ENCODE results near the gene PLCG2.

PLCG2 gene

DNA sequence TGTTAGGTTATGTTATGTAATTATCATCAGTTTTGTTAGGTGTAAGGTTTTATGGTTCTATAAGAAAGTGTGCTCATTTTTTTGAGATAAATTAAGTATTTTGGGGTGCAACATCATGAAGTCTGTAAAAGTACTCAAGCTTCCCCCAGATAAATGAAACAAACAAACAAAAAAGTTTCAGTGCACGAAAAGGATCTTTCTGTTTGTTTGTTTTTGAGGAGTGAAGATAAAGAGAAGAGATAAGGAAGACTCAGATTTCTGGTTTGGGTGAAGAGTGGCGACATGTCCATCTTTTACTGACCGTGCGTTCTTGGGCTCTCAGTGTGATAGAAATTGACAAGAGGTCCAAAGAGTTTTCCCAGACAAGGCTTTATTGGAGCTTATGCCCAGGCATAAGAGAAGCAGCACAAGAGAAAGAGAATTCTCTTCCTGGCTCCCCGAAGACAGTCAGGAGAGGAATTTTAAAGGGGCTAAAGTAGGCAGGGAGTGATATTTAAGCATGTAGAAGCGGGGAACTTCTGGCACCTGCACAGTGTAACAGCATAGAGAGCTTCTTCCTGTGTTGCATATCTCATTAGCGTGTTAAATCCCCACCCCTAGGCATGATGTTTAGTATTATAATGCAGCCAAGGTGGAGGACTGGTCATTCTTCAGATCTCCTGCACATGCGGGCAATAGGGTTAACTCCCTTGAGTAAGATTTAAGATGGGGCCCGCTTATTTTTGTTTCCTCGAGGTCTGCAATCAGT lies 71.3 kb downstream of the PLCG2 start:
- Mint-ChIP-seq H3K27me3 (no peaks in the 10 kb centered on the region), H3K9me3 (no peaks in the 10 kb centered on the region), H3K36me3 (ENCODE audit: low read depth) (no peaks in the 10 kb centered on the region), H3K4me1 (peaks cover 2% of the 10 kb centered on the region), H3K27ac (no peak overlapping the region), H3K4me3 (no peak overlapping the region)
- no peak for DNase-seq
- no peak for ATAC-seq

DNA sequence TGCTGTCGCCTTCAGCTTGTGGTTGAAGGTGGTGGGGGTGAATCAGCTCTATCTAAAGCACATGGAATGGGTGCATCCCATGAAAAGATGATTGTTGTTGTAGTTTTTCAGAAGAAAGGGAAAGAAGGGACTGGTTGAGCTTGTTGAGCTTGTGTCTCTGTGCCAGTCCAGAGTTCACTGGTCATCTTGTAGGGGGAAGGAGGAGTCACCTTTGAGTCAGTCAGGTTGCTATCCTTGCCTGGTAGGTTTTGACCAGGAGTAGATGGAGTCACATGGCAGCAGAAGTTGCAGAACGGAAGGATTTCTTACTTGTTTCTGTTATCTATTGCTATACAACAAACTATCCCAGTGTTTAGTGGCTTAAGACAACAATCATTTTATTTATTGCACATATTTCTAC lies 73.3 kb downstream of the PLCG2 start:
- no peak for ATAC-seq
- no peak overlapping the region for H3K4me3 Mint-ChIP-seq
- no peak for DNase-seq
- no peaks in the 10 kb centered on the region for H3K27me3 Mint-ChIP-seq
- no peaks in the 10 kb centered on the region for H3K4me1 Mint-ChIP-seq
- no peaks in the 10 kb centered on the region for H3K9me3 Mint-ChIP-seq
- H3K27ac Mint-ChIP-seq, result no peak overlapping the region
- no peaks in the 10 kb centered on the region for H3K36me3 Mint-ChIP-seq (ENCODE audit: low read depth)

DNA sequence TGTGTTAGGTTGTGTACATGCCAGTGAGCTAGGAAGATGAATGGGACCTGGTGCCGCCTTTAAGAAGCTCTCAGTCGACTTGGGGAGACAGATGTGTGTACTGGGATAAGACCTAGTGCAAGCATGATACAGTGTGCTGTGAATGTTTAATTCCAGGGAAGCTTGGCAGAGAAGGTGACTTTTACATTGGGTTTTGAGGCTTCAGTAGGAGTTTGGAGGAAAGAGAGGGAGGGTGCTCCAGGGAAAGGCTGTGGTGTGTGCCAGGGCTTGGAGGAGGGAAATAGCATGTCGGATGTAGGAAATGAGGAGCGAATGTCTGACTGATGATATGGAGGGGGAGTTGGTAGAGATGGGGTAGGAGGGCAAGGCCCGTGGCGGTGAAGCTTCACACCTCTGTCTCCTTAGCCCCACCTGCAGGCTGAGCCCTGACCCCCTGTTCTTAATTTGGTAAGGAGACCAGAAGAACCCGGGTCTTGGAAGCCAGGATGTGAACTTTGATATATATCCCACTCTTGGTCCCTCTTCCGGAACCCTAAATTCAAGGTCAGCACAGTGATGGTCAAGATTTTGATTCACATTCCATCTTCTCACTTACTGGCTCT lies 76.6 kb downstream of the PLCG2 start:
- Mint-ChIP-seq H3K27me3 (no peaks in the 10 kb centered on the region), H3K27ac (no peak overlapping the region), H3K36me3 (ENCODE audit: low read depth) (no peaks in the 10 kb centered on the region), H3K4me3 (no peak overlapping the region), H3K4me1 (no peaks in the 10 kb centered on the region), H3K9me3 (no peaks in the 10 kb centered on the region)
- no peak for ATAC-seq
- DNase-seq, result no peak

DNA sequence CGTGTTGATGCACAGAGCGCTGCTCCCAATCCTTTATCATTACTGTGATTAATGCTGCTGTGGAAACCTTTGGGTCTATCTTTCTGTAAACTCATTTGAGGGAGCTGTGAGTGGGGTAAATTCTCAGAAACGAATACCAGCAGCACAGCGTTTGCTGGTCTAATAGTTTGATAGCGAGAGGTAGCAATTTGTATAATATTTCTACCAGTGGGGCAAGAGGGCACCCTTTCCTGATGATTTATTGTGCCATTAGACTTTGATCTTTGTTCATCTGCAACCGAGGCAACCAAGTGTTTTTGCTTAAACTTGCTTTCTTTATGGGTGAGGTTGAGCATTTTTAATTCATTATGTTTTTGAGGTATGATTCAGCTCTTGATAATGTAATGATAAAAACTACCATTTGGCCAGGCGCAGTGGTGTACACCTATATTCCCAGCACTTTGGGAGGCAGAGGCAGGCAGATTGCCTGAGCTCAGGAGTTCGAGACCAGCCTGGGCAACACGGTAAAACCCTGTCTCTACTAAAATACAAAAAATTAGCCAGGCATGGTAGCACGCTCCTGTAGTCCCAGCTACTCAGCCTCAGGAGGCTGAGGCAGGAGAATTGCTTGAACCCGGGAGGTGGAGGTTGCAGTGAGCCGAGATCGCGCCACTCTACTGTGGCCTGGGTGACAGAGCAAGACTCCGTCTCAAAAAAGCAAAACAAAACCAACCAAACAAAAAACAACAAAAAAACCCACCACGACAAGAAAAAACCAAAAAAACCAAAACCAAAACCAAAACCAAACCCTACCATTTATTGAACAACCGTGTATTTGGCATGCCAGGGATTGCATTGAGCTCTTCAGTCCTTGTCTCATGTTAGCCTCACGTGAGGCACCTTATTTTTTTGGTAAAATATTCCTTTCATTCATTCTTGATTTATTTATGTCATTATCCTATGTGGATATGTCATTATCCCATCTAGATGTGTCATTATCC lies 81.5 kb downstream of the PLCG2 start:
- H3K9me3 Mint-ChIP-seq, result no peaks in the 10 kb centered on the region
- H3K4me1 Mint-ChIP-seq, result peaks cover 10% of the 10 kb centered on the region
- no peaks in the 10 kb centered on the region for H3K36me3 Mint-ChIP-seq (ENCODE audit: low read depth)
- DNase-seq (no peak), ATAC-seq (no peak)
- no peak overlapping the region for H3K27ac Mint-ChIP-seq
- no peak overlapping the region for H3K4me3 Mint-ChIP-seq
- H3K27me3 Mint-ChIP-seq, result no peaks in the 10 kb centered on the region

DNA sequence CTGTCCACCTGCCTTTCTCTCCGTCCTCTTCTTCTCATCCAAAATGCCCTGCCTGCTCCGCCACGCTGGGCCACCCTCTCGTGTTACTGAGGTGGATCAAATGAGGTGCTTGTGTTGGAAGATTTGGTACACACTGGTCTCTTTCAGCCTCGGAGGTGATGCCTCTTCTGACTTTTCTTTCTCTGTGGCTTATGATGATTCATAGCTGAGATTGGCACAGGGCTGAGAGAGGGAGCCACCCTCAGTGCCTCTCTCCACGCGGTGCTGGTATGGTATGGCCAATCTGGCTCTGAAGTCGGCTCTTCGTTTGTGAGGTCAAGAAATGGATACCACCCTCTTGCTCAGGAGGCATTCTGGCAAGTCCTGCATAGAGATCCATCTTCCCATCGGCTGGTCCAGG lies 82.4 kb downstream of the PLCG2 start:
- H3K36me3 Mint-ChIP-seq (ENCODE audit: low read depth), result no peaks in the 10 kb centered on the region

DNA sequence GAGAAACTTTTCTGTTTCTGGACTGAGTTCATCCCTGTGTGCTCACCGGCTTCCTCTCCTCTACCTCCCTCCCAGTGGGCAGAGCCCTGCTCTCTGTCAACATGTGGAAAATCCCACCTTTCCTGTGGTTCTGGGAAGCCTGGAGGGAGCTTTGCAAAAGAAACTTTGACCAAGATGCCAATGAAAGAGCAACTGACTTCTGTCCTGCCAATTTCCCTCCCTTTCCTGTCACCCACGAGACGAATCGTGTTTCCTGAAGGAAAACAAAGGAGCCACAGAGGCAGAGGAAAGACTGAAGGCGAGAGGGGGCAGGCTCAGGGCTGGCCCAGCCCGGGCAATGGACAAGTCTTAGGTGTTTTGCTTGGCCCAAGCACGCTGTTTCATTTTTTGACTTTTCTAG lies 82.8 kb downstream of the PLCG2 start:
- Mint-ChIP-seq H3K4me1 (peaks cover 13% of the 10 kb centered on the region), H3K27ac (no peak overlapping the region), H3K36me3 (ENCODE audit: low read depth) (no peaks in the 10 kb centered on the region), H3K9me3 (no peaks in the 10 kb centered on the region), H3K4me3 (no peak overlapping the region), H3K27me3 (no peaks in the 10 kb centered on the region)
- no peak for ATAC-seq
- no peak for DNase-seq

More for the DNA sequence above, 82.4 kb downstream of the PLCG2 start:
- Mint-ChIP-seq H3K27me3 (no peaks in the 10 kb centered on the region), H3K4me3 (no peak overlapping the region), H3K27ac (peak overlapping the region; percentile 10), H3K4me1 (peaks cover 10% of the 10 kb centered on the region), H3K9me3 (no peaks in the 10 kb centered on the region)
- DNase-seq (no peak), ATAC-seq (peak; percentile 40)

DNA sequence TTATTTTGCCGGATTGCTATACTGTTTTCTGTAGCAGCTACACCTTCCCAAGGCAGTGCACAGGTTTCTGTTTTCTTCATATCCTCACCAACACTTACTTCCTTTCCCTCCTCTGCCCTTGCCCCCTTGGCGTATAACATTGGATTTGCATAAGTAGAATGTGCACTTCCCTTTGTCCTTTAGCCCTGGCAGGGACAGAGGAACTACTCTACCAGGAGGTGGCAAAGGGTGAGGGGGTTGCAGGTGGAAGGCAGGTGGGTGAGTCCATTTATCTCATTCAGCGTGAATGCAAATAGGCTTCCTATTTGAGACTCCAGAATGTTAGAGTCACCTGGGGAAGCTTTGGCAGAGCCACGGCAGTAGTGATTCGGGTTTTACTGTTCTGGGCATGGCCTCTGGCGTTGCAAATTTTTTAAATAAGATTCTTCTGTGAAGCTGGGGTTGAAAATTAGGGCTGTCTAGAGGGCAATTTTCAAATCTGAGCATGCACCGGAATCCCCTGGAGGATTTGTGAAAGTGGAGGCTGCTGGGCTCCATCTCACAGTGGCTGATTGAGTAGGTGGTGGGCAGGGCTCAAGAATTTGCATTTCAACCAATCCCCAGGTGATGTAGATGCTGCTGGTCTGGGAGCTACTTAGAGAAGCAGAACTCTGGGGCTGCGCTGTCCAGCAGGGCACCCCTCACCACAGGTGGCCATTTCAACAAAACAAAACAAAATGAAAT lies 84.7 kb downstream of the PLCG2 start:
- Mint-ChIP-seq H3K36me3 (ENCODE audit: low read depth) (no peaks in the 10 kb centered on the region), H3K27me3 (no peaks in the 10 kb centered on the region), H3K4me1 (peaks cover 21% of the 10 kb centered on the region), H3K4me3 (no peak overlapping the region), H3K9me3 (no peaks in the 10 kb centered on the region), H3K27ac (no peak overlapping the region)
- ATAC-seq, result no peak
- no peak for DNase-seq

DNA sequence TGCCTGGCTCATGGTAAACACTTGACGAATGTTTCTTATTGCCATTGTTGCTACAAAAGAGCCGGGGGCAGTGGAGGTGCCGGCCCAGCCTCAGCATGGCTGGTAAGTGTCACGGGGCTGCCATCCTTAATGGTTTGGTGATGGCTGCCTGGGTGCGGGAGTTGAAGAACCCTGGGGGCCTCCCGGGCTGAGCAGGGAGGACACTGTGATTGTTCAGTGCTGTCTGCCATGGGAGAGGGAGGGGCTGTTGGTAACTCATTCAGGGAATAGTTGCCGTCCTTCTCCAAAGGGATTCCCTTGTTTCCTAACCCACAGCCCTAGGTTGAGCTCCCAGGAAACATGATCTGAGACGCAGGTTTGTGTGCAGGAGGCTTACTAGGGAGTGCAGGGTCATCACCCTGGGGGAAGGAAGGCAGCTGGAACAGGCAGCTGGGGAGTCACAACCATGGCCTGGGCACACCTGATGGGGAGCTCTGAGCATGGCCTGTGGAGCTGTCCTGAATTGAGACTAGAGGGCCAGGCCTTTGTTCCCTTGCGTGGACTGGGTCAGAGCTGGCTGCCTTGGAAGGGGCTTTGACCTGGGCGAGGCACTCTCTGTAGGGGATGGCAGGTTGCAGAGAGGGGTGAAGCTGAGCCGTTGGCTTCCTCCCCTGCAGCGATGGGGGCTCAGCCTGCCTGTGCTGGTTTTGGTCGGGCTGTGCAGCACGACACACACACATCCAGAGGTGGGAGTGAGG lies 85.7 kb downstream of the PLCG2 start:
- no peak for ATAC-seq
- DNase-seq, result no peak
- Mint-ChIP-seq H3K36me3 (ENCODE audit: low read depth) (no peaks in the 10 kb centered on the region), H3K9me3 (no peaks in the 10 kb centered on the region), H3K27ac (no peak overlapping the region), H3K4me3 (no peak overlapping the region), H3K4me1 (peaks cover 21% of the 10 kb centered on the region), H3K27me3 (no peaks in the 10 kb centered on the region)

DNA sequence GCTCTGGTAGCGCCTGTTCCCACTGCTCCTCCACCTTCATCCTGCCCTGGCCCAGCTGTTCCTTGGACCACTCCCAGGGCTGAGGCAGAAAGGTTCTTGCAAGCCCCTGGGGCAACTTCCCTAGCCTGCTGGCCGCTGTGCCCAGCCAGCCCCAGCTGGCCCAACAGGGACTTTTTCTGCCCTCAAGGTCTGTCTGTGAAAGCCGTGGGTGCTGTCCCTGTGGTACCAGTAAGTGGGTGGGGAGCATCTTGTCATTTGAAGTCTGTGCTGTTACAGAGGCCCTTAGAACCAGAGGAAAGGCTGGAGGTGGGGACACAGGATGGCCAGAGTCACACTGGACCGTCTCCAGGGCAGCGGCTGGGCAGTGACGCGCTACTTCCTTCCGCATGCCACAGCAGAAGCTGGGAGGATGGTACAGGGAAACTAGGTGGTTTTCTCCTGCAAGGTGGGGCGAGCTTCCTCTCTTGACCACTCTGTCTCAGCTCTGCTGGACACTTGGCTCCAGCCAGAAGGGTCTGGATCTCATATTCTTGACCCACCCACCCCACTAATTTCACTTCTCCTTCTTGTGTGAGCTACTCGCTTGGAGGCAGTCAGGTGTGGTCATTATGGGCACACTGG lies 87.8 kb downstream of the PLCG2 start:
- H3K27ac Mint-ChIP-seq, result no peak overlapping the region

DNA sequence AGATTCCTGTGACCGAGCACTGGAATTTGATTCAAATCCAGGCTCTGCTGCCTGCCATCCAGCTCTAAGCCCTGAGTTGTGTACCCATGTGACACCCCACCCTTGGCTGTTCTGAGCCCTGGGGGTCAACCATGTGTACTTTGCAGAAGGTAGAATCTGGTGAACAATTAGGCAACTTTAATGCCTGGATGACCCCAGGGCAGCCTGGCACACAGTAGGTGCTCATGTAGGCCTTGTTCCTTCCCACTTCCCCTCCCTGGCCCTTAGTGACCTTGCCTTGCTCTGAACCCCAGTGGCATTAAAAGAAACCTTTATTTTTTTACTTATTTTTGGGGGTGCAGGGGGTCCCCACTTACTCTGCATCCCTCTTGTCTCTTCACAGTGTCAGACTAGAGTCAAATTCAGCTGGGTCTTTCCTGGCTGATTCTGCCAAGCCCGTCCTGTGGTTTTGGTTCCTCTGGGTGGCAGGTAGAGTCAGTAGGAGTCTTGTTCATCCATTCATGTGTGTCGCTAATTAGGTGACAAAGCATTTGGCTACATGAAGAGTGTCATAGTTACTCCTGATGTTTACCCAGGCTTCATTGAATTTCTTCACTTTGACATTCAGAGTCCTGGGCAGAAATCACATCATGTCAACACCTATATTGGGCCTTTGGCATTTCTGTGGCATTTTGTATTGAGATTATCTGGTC lies 89.1 kb downstream of the PLCG2 start:
- H3K27me3 Mint-ChIP-seq, result no peaks in the 10 kb centered on the region
- no peak overlapping the region for H3K27ac Mint-ChIP-seq
- DNase-seq (no peak), ATAC-seq (no peak)
- no peaks in the 10 kb centered on the region for H3K9me3 Mint-ChIP-seq
- H3K4me1 Mint-ChIP-seq, result peaks cover 17% of the 10 kb centered on the region
- H3K36me3 Mint-ChIP-seq (ENCODE audit: low read depth), result no peaks in the 10 kb centered on the region
- H3K4me3 Mint-ChIP-seq, result no peak overlapping the region

More for the DNA sequence above, 87.8 kb downstream of the PLCG2 start:
- H3K36me3 Mint-ChIP-seq (ENCODE audit: low read depth), result no peaks in the 10 kb centered on the region
- peaks cover 13% of the 10 kb centered on the region for H3K4me1 Mint-ChIP-seq
- ATAC-seq (no peak), DNase-seq (no peak)
- H3K27me3 Mint-ChIP-seq, result no peaks in the 10 kb centered on the region
- no peaks in the 10 kb centered on the region for H3K9me3 Mint-ChIP-seq
- H3K4me3 Mint-ChIP-seq, result no peak overlapping the region

DNA sequence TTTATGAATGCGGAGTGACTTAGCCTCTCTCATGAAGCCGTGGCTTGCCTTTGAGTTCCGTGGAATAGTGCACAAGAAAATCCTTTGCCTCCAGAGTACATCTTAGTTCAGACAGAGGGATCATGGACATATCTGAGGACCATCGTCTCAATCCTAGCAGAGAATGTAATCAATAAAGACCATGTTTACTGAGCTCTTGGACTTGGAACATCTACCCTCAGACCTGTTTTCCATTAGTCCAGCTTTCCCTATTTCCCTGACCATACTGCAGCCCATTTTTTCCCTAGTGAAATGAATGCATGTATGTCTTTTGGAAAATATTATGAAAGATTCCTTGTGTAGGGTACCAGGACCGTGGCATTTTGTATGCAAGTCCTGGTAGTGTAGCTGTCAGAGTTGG lies 90.2 kb downstream of the PLCG2 start:
- Mint-ChIP-seq H3K36me3 (ENCODE audit: low read depth) (no peaks in the 10 kb centered on the region), H3K27me3 (no peaks in the 10 kb centered on the region), H3K4me3 (no peak overlapping the region), H3K9me3 (no peaks in the 10 kb centered on the region), H3K4me1 (peaks cover 21% of the 10 kb centered on the region), H3K27ac (no peak overlapping the region)
- ATAC-seq (no peak), DNase-seq (no peak)

DNA sequence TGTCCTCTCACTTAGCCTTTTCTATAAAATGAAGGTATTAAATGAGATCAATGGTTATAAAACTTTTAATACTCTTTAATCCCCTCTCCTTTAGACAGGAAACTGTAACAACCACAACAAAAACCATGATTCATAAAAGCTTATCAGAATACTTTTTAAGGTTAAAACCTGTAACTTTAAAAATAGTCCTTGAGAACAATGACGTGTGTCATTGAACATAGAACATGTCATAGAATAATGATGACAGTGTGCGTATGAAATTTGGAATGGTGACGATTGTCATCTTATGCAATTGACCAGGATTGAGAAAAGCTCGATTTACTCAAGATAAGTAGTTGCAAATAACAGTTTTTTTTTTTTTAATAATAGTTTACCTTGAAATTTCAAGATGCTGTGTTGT lies 94.1 kb downstream of the PLCG2 start:
- H3K4me3 Mint-ChIP-seq, result no peak overlapping the region
- H3K27me3 Mint-ChIP-seq, result no peaks in the 10 kb centered on the region
- DNase-seq (no peak), ATAC-seq (no peak)
- peaks cover 13% of the 10 kb centered on the region for H3K4me1 Mint-ChIP-seq
- no peak overlapping the region for H3K27ac Mint-ChIP-seq
- no peaks in the 10 kb centered on the region for H3K9me3 Mint-ChIP-seq
- no peaks in the 10 kb centered on the region for H3K36me3 Mint-ChIP-seq (ENCODE audit: low read depth)

Measured in activated naive CD8-positive, alpha-beta T cell treated with anti-CD3 and anti-CD28 coated beads, Interleukin-2, amount 50 U/mL, for 24 hours (primary cell).